Brain microvascular endothelial cell (primary cell): ENCODE results near the gene SMAD2.

Experiments
- DNase-seq: peaks from one replicate; pipeline ENCODE4 v3.0.0-alpha.2; 2020
- H3K27ac ChIP-seq: fragments of 250-450 bp; sonication (Bioruptor Pico); 2 replicates; pipeline ENCODE4 v1.5.1; 2020; ENCODE audit warnings: mild to moderate bottlenecking, moderate library complexity
- H3K27me3 ChIP-seq: fragments of 250-450 bp; sonication (Bioruptor Pico); replicated peaks from 2 replicates; pipeline ENCODE4 v1.5.1; 2020; ENCODE audit warnings: mild to moderate bottlenecking
- H3K36me3 ChIP-seq: fragments of 250-450 bp; sonication (Bioruptor Pico); replicated peaks from 2 replicates; pipeline ENCODE4 v1.5.1; 2020; ENCODE audit warnings: mild to moderate bottlenecking
- H3K4me3 ChIP-seq: 2 replicates; pipeline ENCODE4 v1.5.1; 2011; ENCODE audit warnings: low read depth, mild to moderate bottlenecking, control low read depth, low read length, moderate library complexity
- in situ Hi-C: cut with HindIII; loops from 2 replicates; pipeline ENCODE4 v1.10.0; 2017; ENCODE audit warnings: low sequenced_read_pairs, low pct_ligation_motif_present
- TF ChIP-seq, protein P1 (sequence below): IDR thresholded peaks from 2 replicates; pipeline ENCODE4 v1.5.1; 2011; ENCODE audit warnings: low read depth, mild to moderate bottlenecking, moderate library complexity, low read length, control low read depth, inconsistent platforms; ENCODE audit errors: missing control alignments

Gene SMAD2

DNA sequence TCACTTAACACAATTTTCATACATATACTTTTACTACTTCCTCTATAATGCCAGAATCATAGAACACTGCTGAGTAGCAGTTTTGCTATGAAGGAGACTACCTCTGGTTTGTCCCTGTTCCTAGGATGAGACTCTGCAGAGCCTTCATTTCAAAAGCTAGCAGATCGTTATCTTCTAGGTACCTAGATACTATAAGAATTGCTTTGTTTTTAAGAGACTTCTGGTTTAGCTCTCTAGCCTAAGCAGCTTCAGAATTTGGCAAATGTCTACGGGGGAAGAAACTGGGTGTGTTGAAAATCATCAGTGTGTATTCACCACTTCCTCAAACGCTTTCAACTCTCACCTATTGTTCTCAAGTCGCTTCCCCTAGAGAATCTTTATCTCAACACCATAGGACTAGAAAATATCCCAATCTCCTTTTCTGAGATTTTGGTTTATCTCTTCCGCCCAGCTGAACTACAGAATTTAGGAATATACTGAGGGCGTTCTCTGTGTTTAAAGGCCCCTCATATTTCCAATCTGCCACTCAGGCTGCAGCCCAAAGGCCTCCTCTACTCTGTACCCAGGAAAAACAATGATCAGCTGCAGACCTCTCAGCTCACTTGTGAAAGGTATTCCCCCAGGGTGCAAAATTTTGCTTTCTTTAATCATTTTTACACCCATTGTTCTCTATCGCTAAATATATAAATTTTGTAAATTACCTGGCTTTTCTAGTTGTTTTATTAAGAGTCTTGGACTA lies 28.7 kb downstream of the SMAD2 start:
- no peak for DNase-seq
- Histone ChIP-seq H3K27ac (no peak overlapping the region), H3K27me3 (no peaks in the 10 kb centered on the region), H3K36me3 (no peaks in the 10 kb centered on the region), H3K4me3 (no peak overlapping the region)
- in situ Hi-C loops = no loop called here
- TF ChIP-seq, protein P1, sequence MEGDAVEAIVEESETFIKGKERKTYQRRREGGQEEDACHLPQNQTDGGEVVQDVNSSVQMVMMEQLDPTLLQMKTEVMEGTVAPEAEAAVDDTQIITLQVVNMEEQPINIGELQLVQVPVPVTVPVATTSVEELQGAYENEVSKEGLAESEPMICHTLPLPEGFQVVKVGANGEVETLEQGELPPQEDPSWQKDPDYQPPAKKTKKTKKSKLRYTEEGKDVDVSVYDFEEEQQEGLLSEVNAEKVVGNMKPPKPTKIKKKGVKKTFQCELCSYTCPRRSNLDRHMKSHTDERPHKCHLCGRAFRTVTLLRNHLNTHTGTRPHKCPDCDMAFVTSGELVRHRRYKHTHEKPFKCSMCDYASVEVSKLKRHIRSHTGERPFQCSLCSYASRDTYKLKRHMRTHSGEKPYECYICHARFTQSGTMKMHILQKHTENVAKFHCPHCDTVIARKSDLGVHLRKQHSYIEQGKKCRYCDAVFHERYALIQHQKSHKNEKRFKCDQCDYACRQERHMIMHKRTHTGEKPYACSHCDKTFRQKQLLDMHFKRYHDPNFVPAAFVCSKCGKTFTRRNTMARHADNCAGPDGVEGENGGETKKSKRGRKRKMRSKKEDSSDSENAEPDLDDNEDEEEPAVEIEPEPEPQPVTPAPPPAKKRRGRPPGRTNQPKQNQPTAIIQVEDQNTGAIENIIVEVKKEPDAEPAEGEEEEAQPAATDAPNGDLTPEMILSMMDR = no peak

DNA sequence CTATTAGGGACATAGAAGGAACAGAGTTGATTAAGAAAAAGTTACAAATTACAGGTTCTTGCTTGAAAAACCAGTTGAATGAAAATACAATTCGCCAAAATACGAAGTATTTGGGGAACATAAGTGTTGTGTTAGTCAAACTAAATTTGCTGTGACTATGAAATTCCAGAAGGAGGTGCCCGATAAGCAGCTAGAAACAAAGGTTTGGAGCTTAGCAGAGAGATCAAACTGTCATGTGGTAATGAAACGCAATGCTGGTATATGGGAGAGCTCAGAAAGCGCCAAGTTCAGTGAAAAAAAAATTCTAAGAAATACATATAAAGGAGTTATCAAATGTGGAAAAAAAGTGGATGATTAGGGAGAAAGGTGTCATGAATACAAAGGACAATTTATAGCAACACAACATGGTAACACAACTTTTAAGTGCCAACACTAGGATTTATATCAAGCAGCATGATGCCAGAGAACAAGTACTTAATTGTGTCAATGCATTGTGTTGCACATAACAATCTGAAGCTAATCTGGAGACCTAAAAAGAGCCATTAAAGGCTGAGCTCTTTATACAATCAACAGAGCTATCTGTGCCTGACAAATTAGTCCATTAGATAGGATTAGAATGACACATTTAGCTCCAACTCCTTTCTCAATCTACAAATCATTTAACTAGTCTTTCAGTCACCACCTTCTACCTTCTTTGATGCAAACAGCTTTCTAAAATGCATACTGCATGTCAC lies 31.2 kb downstream of the SMAD2 start:
- TF ChIP-seq, protein P1 = no peak
- in situ Hi-C loops = no loop called here
- Histone ChIP-seq H3K4me3 (no peak overlapping the region), H3K36me3 (peaks cover 3% of the 10 kb centered on the region), H3K27me3 (no peaks in the 10 kb centered on the region), H3K27ac (no peak overlapping the region)
- DNase-seq = no peak

DNA sequence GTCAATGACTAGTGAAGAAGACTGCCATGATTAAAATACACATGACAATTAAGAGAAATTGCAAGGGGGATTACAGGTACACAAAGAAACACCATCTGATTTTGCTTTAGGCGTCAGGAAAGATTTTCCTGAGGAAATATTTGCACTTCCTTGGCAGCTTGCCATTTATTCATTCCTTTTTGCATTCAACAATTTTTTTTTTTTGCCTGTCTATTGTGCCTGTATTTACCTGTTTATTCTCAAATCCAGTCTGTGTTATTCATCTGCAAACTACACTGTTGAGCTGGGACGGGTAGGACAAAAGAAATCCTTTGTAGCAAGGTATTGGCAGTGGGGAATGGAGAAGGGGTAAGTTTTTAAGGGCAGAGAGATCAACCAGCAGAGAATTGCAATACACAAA lies 31.8 kb downstream of the SMAD2 start:
- Histone ChIP-seq H3K27me3 (no peaks in the 10 kb centered on the region), H3K27ac (no peak overlapping the region), H3K4me3 (no peak overlapping the region), H3K36me3 (peaks cover 3% of the 10 kb centered on the region)
- TF ChIP-seq, protein P1 = no peak
- DNase-seq = no peak
- in situ Hi-C loops = no loop called here

DNA sequence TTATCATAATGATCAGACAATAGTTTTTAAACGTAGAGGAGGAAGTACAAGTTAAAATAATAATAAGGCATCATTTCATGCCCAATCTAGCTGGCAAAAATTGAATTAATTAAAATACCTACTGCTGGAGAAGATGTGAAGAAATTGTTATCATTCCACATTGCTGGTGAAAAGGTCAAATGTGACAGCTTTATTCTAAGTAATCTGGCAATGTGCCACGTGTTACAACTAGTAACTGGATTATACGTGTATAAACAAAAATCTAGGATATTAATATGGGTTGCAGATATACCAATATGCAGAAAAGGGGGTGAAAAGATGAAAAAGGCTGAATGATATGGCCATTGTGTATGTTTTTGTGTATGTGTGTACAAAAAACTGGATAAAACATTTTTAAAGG lies 32.4 kb downstream of the SMAD2 start:
- Histone ChIP-seq H3K36me3 (peaks cover 3% of the 10 kb centered on the region), H3K4me3 (no peak overlapping the region), H3K27ac (no peak overlapping the region), H3K27me3 (no peaks in the 10 kb centered on the region)
- DNase-seq = no peak
- TF ChIP-seq, protein P1 = no peak
- in situ Hi-C loops = no loop called here

DNA sequence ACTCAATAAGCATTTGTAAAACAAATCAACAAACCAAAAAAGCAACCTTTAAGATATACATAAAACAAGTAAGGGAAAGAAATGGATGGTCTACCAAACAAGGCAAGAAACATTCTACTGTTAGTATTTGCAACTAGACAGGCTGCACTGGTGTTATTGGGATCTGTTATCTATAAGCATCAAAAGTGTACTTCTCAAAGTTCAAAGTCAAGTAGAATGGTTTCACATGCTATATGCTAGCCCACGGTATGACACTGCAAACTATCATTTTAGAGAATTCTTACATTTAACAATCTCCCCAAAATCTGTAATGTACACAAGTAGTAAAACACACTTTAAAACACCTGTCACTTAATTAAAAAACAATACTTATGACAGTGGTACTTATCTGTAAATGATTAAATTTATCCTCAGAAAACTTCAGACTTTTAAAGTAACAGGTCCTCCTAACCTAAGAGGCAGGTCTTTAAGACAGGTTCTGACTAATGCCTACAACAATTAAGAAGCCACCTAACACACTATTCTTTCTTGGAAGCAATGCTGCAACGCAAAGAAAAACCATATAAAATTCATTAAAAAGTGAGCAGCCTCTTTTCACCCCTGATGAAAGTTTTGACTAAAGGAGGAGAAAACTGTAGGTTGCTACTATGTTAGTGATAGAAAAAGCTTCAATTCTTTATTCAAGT lies 34.8 kb downstream of the SMAD2 start:
- TF ChIP-seq, protein P1 = no peak
- Histone ChIP-seq H3K36me3 (peaks cover 3% of the 10 kb centered on the region), H3K4me3 (no peak overlapping the region), H3K27ac (no peak overlapping the region), H3K27me3 (no peaks in the 10 kb centered on the region)
- DNase-seq = no peak
- in situ Hi-C loops = no loop called here
